Measurements from ENCODE around the gene NPSR1.
"Not testable (repeated sequence)": the region's sequence is repeated elsewhere in the genome, so short reads cannot be mapped to it uniquely, and the experiment has no call there.

Gene NPSR1

DNA sequence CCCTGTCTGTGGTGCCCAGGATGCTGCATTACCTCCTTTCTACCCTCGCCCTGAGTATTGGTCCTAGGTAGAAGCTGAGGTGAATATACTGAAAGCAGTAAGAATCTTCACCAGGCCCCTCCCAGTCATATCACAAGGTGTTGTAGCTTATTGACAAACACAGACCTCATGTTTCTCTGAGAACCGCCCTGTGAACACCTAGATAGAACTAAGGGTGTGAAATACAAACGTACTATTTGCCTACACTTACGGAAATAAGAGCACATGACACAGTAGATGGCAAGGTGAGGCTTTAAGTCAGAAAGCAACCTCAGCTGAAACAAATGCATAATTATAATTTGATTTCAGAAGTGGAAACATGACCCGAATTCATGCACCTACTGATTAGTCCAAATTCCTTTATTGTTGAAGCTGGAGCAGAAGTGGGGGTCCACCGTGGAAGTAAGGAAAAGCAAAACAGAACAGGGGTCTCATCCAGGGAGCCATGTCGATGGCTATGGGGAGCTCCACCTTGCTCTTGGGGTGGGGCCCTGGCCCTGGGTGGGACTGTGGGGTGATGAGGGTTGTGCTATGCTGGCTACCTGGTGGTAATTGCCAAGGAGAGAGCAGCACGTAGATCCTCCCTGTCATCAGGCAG, at the start of gene NPSR1:
Gene NPSR1 (plus strand): TSS at position 587 of the 637 bp plus-strand sequence. CDS start 195 bp downstream, outside the sequence.
- in situ Hi-C loops (cut with HindIII; ENCODE audit: low sequenced_read_pairs), result no loop called here

DNA sequence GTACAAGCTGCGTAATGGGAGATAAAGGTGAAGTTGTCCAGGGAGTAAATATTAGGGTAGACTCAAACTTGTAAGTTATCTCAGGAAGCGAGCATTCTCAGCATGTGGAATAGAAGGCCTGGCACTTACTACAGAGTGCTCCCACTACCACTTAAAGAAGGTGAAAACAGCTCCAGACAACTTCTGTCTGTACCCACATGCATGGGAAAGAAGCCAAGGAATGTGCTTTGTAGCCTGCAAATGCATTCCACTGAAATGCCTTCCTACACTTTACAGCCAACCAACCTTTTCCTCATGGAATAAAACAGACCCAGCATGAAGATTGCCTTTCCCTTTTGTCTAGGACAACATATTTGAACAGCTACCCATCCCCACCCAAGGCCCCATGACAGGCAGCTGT, 45.4 kb upstream of the NPSR1 start:
- in situ Hi-C loops (cut with HindIII; ENCODE audit: low sequenced_read_pairs), result no loop called here

- in situ Hi-C loops (cut with HindIII; ENCODE audit: low sequenced_read_pairs), result no loop called here
Measured at GRCh38 chr7:34620425-34620824, 37.6 kb upstream of the NPSR1 start.

DNA sequence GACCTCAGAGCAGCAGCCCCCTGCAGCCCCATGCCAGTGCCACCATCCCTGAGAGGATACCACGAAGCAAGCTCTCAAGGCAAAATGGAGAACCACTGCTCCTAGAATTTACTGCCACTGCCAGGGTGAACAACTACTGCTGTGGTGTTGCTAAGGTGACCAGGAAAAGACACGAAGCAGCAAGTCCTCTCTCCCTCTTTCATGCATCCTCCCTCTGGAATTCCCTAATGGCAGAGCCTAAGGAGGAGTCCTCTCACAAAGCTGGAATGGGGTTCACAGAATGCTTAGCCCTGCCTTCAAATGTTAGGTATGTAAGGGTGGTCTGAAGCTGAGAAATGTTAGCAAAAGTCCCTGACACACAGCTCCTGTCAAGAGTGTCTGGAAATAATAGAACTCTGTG, 35.8 kb upstream of the NPSR1 start:
- in situ Hi-C loops (cut with HindIII; ENCODE audit: low sequenced_read_pairs), result no loop called here

GRCh38 chr7:34622771-34623250, 35.2 kb upstream of the NPSR1 start:
- in situ Hi-C loops (cut with HindIII; ENCODE audit: low sequenced_read_pairs), result no loop called here

DNA sequence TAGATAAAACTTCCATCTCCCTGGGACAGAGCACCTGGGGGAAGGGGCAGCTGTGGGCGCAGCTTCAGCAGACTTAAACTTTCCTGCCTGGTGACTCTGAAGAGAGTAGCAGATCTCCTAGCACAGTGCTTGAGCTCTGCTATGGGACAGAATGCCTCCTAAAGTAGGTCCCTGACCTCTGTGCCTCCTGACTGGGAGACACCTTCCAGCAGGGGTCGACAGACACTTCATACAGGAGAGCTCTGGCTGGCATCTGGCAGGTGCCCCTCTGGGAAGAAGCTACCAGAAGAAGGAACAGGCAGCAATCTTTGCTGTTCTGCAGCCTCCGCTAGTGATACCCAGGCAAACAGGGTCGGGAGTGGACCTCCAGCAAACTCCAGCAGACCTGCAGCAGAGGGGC, 29.4 kb upstream of the NPSR1 start:
- in situ Hi-C loops (cut with HindIII; ENCODE audit: low sequenced_read_pairs), result not testable (repeated sequence)

DNA sequence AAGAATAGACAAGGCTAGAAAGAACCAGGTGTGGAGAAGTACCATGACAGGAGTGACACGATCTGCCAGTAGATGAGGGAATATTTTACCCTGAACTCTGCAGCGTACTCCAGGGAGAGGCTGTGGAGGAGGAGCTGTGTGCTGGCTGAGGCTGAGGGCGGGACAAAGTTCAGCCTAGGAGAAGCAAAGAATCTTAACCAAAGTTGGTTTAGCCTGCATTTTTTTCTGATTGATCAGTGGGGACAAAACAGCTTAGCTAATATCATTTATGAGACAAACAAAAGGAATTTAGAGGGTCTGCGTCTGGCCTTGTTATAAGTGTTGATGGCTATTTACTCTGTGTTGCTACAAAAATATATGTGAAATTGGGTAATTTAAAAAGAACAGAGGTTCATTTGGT, 5.2 kb upstream of the NPSR1 start:
- in situ Hi-C loops (cut with HindIII; ENCODE audit: low sequenced_read_pairs), result no loop called here

GRCh38 chr7:34653787-34654186, 4.2 kb upstream of the NPSR1 start:
- in situ Hi-C loops (cut with HindIII; ENCODE audit: low sequenced_read_pairs), result no loop called here

GRCh38 chr7:34655384-34655783, 2.6 kb upstream of the NPSR1 start:
- in situ Hi-C loops (cut with HindIII; ENCODE audit: low sequenced_read_pairs), result no loop called here

- in situ Hi-C loops (cut with HindIII; ENCODE audit: low sequenced_read_pairs), result no loop called here
Measured at GRCh38 chr7:34656041-34656440, 2.0 kb upstream of the NPSR1 start.

GRCh38 chr7:34659472-34660075, 1.6 kb downstream of the NPSR1 start:
- in situ Hi-C loops (cut with HindIII; ENCODE audit: low sequenced_read_pairs), result no loop called here

DNA sequence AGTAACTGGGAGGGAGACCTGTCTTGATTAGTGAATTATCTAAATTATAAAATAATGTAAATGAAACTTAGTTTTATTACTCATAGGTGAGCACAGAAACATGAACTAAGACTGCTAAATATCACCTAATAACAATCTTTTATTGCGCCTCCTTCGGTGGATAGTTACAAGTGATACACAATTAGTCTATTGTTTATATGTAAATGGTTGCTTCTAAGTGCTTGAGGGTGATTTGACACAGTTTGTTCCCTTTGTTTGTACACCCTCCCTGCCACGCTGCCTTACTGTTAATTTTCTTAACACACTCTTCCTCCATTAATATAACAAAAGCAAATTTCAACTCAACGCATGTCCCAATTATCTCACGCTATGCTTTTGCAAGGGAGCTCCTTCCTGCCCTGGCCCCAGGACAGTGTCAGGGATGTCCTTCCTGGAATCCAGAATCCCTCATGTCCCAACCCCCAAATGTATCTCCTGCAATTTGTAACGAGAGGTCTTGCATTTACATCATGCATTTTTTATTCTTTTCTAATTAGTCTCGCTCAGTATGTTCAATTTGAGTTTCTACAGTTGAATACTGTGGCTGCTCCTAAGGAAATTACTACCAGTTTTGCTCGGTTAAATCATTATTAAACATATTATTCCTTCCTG, 4.2 kb downstream of the NPSR1 start:
- in situ Hi-C loops (cut with HindIII; ENCODE audit: low sequenced_read_pairs), result no loop called here

DNA sequence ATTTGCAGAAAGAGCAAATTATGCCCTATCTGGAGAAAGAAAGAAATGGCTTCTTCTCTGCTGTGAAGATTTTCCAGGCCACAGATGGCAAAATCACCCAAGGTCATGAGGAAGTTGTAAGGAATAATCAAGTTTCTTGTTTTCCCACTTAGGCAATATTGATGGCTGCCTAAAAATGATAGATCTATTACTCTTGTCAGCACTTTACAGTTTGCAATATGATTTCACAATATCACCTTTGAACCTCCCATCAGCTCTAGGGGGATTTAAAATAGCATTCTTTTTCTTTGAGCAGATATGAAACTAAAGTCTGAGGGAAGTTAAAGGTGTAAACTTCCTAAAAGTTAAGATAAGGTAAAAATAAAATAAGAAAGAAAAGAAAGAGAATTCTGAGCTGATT, 6.7 kb downstream of the NPSR1 start:
- in situ Hi-C loops (cut with HindIII; ENCODE audit: low sequenced_read_pairs), result no loop called here

DNA sequence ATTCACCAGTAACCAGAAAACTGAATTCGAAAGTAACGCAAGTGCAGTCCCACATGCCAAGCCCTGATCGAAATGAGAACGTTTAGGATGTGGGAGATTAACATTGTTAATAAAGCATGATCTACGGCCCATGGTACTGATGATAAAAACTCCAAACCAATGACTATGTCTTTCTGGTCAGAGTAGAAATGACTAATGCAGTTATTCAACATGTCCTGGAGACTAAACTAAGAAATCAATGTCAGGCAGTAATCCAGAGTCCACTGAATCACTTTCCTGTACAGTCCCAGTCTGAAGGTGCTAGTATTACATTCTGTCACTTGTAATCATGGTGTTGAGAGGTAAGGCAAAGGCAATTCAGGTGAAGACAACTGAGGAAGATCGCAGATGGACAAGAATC, 14.4 kb downstream of the NPSR1 start:
- in situ Hi-C loops (cut with HindIII; ENCODE audit: low sequenced_read_pairs), result no loop called here

DNA sequence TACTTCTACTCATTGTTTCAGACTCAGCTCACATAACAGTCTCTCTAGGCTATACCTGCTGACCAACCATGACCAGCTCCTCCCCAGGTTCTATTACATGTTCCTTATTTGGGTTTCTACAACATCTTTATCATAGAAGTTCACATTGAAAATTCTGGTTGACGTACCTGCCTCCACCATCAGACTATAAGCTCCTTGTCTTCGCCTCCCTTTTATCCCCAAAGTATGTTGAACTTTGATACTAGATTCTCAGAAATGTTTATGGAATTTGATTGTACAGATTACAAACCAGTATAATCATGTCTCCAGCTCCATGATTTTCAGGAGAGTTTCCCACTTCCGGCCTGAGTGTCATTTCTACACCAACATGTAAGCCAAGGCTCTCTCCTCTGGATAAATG, 15.0 kb downstream of the NPSR1 start:
- in situ Hi-C loops (cut with HindIII; ENCODE audit: low sequenced_read_pairs), result no loop called here

GRCh38 chr7:34675749-34676374, 17.8 kb downstream of the NPSR1 start:
- in situ Hi-C loops (cut with HindIII; ENCODE audit: low sequenced_read_pairs), result no loop called here

DNA sequence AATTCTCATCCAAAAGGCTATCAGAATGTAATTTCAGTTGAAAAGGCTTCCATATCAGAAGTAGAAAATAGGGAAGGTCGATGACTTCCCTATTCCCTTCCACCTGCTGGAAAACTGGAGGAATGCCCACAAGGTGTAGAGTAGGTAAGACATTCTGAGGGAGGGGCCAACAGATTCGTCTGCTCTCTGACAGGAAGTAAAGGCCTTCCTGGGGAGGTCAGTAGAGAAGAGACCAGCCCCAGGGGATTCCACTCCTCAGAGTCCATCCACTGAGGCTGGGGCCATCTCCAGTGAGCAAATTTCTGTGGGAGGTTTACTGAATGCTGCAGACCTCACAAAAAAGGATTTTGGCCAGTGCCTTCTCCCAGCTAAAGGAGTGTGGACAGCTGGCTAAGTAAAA, 19.5 kb downstream of the NPSR1 start:
- in situ Hi-C loops (cut with HindIII; ENCODE audit: low sequenced_read_pairs), result no loop called here

GRCh38 chr7:34687529-34687928, 29.5 kb downstream of the NPSR1 start:
- in situ Hi-C loops (cut with HindIII; ENCODE audit: low sequenced_read_pairs), result no loop called here

GRCh38 chr7:34696415-34696814, 38.4 kb downstream of the NPSR1 start:
- in situ Hi-C loops (cut with HindIII; ENCODE audit: low sequenced_read_pairs), result no loop called here

DNA sequence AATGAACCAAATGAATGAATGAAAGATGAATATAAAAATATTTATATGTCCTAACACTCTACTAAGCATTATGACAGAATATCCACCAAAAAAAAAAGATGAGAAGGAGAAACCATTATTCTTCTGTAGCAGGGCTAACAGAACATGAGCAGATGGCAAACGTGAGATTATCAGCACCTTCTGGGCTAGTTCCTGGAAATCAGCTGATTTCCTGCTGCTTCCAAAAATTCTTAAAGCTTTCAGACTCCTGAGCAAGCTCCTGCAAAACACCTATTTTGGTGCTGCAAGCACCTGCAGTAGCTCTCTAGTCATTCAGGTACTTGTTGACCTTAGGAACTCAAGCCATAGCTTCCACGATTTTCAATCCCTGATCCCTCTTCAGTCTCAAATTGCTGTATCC, 51.8 kb downstream of the NPSR1 start:
- in situ Hi-C loops (cut with HindIII; ENCODE audit: low sequenced_read_pairs), result no loop called here

GRCh38 chr7:34718867-34719266, 60.8 kb downstream of the NPSR1 start:
- in situ Hi-C loops (cut with HindIII; ENCODE audit: low sequenced_read_pairs), result no loop called here

- in situ Hi-C loops (cut with HindIII; ENCODE audit: low sequenced_read_pairs), result no loop called here
Measured at GRCh38 chr7:34719636-34720035, 61.6 kb downstream of the NPSR1 start.
